ENCODE measurements around the gene CKM.

- TF ChIP-seq EZH2 (IDR thresholded peaks at IDR 0.05) (no peak), CTCF (IDR thresholded peaks at IDR 0.05) (no peak)
Measured at GRCh38 chr19:45363861-45364459, 41.3 kb upstream of the CKM start.

All from neural progenitor cell (in vitro differentiated cells).